GM18505 (cell line): Measurements from ENCODE around the gene CYTH1.
"Not testable (repeated sequence)": the region's sequence is repeated elsewhere in the genome, so short reads cannot be mapped to it uniquely, and the experiment has no call there.

Experiments used
- ATAC-seq: cut with Tn5 transposase; IDR thresholded peaks from one replicate; pipeline ENCODE4 v1.9.1; 2021; ENCODE audit not compliant: unreplicated experiment
- POLR2A ChIP-seq: IDR thresholded peaks from 4 replicates; pipeline ENCODE4 v1.6.1; 2011; ENCODE audit warnings: borderline replicate concordance; ENCODE audit not compliant: insufficient read depth, insufficient read length; ENCODE audit errors: extremely low read depth

CYTH1 gene

GRCh38 chr17:78771758-78772382 lies 10.2 kb downstream of the CYTH1 start:
- no peak for TF ChIP-seq POLR2A
- no peak for ATAC-seq

DNA sequence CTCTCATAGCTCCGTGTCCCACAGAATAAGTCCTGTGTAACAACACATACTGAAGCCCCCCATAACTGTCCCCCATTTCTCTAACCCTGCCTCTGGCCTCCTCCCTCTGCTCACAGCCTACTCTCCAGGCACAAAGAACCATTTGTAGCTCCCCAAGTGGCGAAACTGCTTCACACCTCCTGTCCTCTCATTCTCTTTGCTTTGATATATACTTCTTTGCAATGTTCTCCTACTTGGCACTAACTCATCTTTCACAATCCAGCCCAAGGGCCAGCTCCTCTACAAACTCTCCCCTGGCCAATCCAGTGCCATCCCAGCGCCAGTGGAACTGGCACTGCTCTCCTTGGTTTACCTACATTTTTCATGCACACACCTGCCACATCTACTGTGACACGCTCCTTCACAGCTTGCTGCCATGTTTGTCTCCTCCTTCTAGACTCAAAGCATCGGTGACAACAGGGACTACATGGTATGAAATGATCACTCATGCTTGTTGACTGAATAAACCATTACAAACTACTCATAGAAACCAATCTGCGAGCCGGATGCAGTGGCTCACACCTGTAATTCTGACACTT lies 12.8 kb downstream of the CYTH1 start:
- TF ChIP-seq POLR2A: no peak
- no peak for ATAC-seq

DNA sequence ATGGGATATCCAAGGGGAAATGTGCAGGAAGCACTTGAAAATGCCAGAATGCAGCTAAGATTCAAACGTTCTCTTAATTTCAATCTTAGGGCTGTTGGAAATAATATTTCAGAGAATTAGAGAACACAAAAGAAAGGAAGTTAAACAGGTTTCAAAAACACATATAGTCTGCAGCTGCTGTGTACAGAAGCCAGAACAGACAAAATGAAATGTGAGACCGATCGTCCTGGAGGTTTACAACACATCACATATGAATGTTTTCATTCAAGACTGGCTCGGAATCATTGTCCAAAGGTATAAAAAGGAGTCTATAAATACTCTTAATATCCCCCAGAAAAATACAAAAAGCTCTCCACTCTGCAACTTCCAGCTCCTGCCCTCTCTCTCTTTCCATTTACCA lies 14.3 kb downstream of the CYTH1 start:
- no peak for TF ChIP-seq POLR2A
- ATAC-seq: no peak

- TF ChIP-seq POLR2A: no peak
- ATAC-seq: no peak
These were observed 15.3 kb downstream of the CYTH1 start for GRCh38 chr17:78766743-78767294.

GRCh38 chr17:78766225-78766624 lies 15.8 kb downstream of the CYTH1 start:
- TF ChIP-seq POLR2A: no peak
- no peak for ATAC-seq

GRCh38 chr17:78765821-78766220 lies 16.3 kb downstream of the CYTH1 start:
- TF ChIP-seq POLR2A: no peak
- no peak for ATAC-seq

DNA sequence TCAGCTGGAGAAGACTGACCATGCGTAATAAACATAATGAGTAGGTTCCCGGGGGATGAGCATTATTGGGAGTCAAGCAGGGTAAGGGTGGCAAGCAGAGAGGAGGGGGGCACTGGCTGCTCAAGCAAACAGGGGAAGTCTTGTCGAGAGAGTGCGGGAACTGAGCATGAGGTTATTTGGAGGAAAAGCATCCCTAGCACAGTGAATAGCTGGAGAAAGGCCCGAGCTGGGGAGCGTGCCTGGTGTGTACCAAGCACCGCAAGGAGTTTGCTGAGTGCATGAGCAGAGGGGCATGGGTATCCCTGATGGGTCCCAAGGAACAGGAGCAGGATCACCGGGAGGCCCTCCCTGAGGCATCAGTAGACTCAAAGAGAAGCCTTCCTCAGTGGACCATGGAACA lies 17.2 kb downstream of the CYTH1 start:
- ATAC-seq: no peak
- TF ChIP-seq POLR2A: no peak

DNA sequence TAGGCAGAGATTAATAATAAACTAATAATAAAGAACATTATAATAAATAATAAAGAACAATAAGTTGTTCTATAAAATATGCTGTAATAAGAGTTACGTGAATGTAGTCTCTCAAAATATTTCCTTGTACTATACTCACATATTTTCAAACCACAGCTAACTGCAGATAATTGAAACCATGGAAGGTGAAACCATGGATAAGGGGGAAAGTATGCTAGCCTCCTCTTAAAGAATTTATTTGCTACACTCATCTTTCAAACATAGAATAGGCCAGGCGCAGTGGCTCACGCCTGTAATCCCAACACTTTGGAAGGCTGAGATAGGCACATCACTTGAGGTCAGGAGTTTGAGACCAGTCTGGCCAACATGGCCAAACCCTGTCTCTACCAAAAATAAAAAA lies 18.5 kb downstream of the CYTH1 start:
- no peak for ATAC-seq

GRCh38 chr17:78761789-78762406 lies 20.2 kb downstream of the CYTH1 start:
- no peak for ATAC-seq
- TF ChIP-seq POLR2A: no peak

More for the DNA sequence above, 18.5 kb downstream of the CYTH1 start:
- TF ChIP-seq POLR2A: no peak

- no peak for TF ChIP-seq POLR2A
- no peak for ATAC-seq
These were observed 22.1 kb downstream of the CYTH1 start for GRCh38 chr17:78759969-78760352.

DNA sequence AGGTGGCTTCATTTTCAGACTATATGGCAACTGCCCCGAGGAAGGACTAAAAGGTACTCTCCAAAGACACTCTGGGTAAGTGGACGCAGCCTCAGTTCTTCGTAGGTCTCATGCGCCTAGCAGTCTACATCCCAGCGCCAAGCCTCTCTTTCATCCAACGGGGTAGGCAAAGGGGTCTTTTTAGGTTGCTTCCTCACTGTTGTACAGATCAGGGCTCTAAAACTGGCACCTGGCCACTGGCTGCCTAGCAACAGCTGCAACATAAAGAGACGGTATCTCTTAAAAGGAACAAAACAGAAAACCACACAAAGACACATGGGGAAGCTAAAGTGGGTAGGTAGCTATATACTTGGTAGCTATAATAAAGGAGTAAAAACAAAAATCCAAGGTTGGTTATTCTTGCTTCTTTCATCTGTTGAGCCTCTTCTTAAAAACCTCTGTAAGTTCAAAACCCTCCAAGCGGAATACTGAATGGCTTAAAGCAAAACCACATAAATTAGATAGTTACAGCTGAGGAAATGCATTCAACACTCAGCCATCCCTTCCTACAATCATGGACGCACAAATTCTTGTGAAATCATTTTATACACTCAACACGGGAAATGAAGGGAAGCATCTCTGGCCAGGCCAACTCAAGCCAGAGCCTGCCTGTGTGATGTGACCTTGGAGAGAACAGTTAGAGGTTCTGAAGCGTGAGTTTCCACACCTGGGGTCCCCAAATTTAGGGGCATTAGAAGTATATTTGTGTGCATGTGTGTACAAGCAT lies 22.7 kb downstream of the CYTH1 start:
- TF ChIP-seq POLR2A: no peak
- ATAC-seq: no peak

- no peak for TF ChIP-seq POLR2A
- ATAC-seq: no peak
These were observed 28.5 kb downstream of the CYTH1 start for GRCh38 chr17:78753316-78754250.

- ATAC-seq: no peak
- TF ChIP-seq POLR2A: no peak
These were observed 30.5 kb downstream of the CYTH1 start for GRCh38 chr17:78751447-78752161.

DNA sequence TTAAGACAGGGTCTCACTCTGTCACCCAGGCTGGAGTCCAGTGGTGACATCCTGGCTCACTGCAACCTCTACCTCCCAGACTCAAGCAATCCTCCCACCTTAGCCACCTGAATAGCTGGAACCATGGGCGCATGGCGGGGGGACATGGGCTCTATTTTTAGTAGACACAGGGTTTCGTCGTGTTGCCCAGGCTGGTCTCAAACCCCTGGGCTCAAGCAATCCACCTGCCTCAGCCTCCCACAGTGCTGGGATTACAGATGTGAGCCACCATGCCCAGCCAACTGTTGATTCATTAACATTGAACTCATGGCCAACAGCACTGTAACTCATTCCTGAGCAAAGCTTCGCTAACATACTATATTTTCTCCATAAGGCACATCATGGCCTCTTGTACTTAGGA lies 31.1 kb downstream of the CYTH1 start:
- not testable (repeated sequence) for ATAC-seq
